ENCODE measurements around the gene TMEM42. TPM values are rescaled to one million over a fixed set of nuclear protein-coding genes. Genes with fewer than 3 reads are reported as not detected.

TMEM42 gene
- total and polyA plus RNA-seq, 10 of the 15 experiments (the other 5 are each of a cell fraction or from before 2014, with no cell fraction given) = 5.0 to 20.5 (median 12.2) TPM

- Histone ChIP-seq H3K9ac (ENCODE audit: control insufficient read depth, insufficient read depth, low read length) (no peak overlapping the region), H4K20me1 (ENCODE audit: control insufficient read depth, insufficient read depth) (no peaks in the 10 kb centered on the region), H3K4me3 (no peak overlapping the region), H3K4me1 (ENCODE audit: control insufficient read depth, insufficient read depth, low read length) (peaks cover 3% of the 10 kb centered on the region; the same call in 1 of the 2 replicates), H3K9me3 (replicated peaks; ENCODE audit: control insufficient read depth, insufficient read depth, low read length) (no peaks in the 10 kb centered on the region), H3K4me2 (ENCODE audit: control insufficient read depth, insufficient read depth) (no peak overlapping the region), H3K36me3 (ENCODE audit: control insufficient read depth in 2 of 2, insufficient read depth in 2 of 2, low read length in 1 of 2) (no peaks in the 10 kb centered on the region), H3K79me2 (ENCODE audit: control insufficient read depth, insufficient read depth, low read length) (no peaks in the 10 kb centered on the region), H3K27ac (ENCODE audit: control insufficient read depth, insufficient read depth) (no peak overlapping the region), H2AFZ (ENCODE audit: control insufficient read depth, low read depth, low read length) (no peak overlapping the region), H3K27me3 (replicated peaks in 1 of 2; ENCODE audit: control insufficient read depth in 2 of 2, insufficient read depth in 2 of 2, low read length in 1 of 2) (no peaks in the 10 kb centered on the region)
- SMC1A ChIA-PET (ENCODE audit: uncharacterized antibody, unreplicated experiment) = no interaction called here
- 42% methylated on average over 2 of the region's 2 CpGs for WGBS (ENCODE audit: insufficient coverage, insufficient replicate concordance, low lambda C conversion rate, missing lambda C conversion rate)
- RAD21 ChIA-PET (ENCODE audit: unreplicated experiment) = no interaction called here
- intact Hi-C loops (cut with micrococcal nuclease; ENCODE audit: unreplicated experiment) = no loop called here
- in situ Hi-C loops (cut with MboI) = no loop called here
- FAIRE-seq (no peak), ATAC-seq (no peak), DNase-seq (ENCODE audit: low read depth, low spot score) (no peak)
- TF ChIP-seq TBL1XR1 (IDR thresholded peaks at IDR 0.05; ENCODE audit: low read depth, low read length) (no peak), HSF1 (IDR thresholded peaks at IDR 0.05; ENCODE audit: low read depth, low read length) (no peak), ZNF687 (IDR thresholded peaks at IDR 0.05) (no peak), SMAD5 (IDR thresholded peaks at IDR 0.05; ENCODE audit: low read depth) (no peak)
- BruUV-seq (replicated peaks) = no TSS peak
- POLR2A ChIA-PET = no interaction called here
- CTCF ChIA-PET = no interaction called here
These were observed 31.4 kb downstream of the TMEM42 start for GRCh38 chr3:44893097-44893496.

Measured in GM12878 (cell line).